ENCODE results near the gene PRPF39.

PRPF39 gene

DNA sequence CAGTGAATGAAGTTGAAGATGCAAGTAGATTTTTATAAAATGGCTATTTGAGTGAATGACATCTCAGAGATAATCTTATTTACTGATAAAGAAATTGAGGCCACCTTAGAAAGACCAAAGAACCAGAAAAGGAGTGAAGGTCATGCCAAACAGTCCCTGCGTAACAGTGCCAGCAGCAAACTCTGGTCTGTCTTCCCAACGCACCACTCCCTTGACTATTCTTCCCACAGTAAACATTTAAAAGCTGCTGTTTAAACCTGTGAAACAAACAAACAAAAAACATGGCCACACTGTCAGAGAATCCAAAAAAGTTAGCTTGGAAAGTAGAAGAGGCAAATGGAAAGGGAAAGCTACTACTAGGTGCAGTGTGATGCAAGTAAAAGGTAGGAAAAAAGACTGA lies 1.5 kb upstream of the PRPF39 start:
- no peak for DNase-seq

DNA sequence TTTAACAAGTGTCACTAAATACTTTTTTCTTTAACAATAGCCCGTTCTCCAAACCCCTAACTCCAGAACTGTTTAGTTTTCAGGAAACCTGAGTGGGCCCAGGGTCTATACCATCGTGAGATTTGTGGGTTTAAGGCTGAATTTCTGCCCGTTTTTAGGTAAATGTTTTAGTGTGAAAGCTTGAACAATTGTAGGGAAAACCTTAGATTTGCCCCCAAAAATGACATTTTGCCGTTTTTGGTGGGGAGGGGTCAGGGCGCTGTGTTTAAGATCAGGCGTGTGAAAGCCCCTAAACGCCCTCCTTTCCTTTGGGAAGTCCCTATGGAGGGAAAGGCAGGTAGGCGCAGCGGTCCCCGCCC lies 320 bp upstream of the PRPF39 start:
- no peak for DNase-seq

DNA sequence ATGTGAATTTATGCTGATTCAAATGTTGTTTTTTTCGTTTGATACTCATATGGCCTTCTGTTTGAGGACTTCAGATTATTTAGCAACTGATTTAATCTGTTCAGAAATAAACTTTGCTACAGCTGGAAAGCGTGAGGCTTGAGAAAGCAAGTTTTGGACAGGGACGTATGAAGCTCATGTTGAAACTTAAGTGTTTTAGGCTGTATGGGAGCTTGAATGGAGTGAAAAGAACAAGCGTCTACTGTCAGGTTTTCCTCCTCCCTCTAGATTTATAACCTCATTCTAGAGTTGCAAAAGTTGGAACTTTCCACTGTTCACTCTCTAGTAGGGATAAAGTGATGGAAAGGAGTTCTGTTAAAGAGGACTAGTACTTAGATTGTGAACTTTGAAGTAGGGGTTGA lies 1.0 kb downstream of the PRPF39 start:
- no peak for DNase-seq

DNA sequence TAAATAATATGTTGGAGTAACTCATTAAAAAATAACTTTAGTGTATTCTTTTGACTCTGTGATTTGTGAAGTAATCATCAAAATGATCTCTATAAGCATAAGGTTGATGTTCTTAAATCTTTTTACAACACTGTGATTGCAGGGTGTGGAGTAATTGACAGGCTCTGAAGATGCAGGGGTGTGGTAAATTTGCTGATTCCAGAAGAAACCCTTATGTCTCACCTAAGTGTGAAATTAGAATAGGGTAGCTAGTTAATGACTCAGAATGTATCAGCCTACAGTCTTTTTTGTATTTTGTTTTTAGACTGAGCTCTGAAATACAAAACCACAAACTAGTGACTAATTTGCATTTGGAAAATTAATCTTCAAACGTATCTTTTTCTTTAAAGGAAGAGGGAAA lies 5.9 kb downstream of the PRPF39 start:
- DNase-seq, result no peak

DNA sequence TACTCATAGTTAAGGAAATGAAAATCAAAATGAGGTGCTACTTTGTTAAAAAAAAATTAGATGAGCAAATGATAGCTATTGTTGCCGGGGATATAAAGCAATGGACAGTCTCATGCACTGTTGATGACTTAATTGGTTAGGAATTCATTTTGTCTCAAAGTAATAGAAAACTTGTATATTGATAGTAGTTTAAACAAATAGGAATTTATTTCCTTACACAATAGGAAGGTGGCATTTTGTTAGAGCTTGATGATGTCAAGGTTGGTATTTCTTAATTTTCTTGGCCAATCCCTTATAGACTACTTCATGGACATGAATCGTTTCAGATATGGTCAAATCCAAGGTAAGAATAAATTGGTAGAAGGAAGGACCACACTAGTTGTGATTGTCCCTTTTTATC lies 7.8 kb downstream of the PRPF39 start:
- DNase-seq, result no peak

DNA sequence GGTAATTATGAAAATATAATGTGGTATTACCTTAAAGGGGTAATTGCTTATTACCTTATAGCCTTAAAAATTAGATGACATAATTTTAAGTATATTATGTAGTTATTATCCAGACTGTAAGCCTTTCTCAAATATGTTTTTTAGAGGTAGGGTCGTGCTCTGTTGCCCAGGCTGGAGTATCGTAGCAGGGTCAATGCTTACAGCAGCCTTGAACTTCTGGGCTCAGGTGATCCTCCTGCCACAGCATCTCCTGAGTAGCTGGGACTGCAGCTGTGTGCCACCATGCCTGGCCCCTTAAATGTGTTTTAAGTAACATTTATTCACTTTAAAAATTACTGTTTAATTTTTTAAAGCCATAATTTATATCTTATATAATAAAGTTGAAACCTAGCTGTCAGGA lies 10.4 kb downstream of the PRPF39 start:
- no peak for DNase-seq

DNA sequence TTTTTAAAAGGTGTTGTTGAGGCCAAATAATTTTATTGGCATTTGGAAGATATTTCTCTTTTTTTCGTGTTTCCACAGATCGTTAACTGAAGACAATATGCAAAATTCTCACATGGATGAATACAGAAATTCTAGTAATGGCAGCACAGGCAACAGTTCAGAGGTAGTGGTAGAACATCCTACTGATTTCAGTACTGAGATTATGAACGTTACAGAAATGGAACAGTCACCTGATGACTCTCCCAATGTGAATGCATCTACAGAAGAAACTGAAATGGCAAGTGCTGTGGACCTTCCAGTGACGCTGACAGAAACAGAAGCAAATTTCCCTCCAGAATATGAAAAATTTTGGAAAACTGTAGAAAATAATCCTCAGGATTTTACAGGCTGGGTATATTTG lies 11.2 kb downstream of the PRPF39 start:
- no peak for DNase-seq

DNA sequence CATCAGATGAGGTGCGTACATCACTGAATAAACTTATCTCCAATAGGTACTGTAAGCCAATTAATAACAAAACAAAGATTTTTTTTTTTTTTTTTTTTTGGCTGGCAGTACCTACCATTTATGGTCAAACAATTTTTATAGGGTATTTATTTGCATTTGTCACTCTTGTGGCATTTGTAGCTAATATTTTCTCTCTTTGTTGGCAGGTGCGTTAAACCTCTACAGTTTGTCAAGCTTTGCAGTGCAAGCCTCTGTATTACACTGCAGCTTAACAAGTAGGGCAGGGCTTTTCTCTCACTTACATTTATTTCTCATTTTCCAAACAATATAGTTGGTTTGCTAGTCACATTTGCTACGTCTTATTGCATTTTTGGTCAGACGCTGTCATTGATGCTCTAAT lies 12.3 kb downstream of the PRPF39 start:
- no peak for DNase-seq

DNA sequence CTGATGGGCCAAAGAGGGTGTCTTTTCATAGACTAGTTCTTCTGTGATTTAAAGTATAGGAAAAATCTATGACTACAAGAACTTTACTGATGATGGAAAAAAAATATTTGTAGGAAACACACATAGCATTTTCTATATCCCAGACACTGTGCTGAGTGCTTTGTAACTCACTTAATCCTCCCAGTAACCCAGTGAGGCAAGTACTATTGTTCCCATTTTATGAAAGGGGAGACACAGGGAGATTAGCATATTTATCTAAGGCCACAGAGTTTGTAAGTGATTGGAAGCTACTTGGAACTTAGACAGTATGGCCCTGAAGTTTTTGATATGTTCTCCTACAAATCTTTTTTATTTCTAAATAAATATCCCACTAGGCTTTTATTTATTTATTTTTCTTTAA lies 19.9 kb downstream of the PRPF39 start:
- DNase-seq, result no peak

DNA sequence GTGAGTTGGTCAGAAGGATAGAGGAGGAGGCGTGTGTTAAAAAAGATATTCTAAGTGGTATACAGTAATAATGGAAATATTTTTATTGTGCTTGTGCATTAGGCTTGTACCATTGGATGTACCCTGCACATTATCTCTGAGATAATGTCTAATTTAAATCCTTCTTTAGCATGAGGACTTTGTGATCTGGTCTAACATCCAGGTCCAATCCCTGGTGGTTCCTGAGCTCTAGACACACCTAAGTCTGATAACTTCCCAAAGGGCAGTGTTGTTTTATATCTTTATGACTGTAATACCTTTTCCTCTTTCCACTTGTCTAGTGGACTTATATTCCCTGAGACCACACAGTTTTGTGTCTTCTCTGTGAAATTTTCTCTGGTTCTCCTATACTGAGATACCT lies 20.6 kb downstream of the PRPF39 start:
- DNase-seq, result no peak

DNA sequence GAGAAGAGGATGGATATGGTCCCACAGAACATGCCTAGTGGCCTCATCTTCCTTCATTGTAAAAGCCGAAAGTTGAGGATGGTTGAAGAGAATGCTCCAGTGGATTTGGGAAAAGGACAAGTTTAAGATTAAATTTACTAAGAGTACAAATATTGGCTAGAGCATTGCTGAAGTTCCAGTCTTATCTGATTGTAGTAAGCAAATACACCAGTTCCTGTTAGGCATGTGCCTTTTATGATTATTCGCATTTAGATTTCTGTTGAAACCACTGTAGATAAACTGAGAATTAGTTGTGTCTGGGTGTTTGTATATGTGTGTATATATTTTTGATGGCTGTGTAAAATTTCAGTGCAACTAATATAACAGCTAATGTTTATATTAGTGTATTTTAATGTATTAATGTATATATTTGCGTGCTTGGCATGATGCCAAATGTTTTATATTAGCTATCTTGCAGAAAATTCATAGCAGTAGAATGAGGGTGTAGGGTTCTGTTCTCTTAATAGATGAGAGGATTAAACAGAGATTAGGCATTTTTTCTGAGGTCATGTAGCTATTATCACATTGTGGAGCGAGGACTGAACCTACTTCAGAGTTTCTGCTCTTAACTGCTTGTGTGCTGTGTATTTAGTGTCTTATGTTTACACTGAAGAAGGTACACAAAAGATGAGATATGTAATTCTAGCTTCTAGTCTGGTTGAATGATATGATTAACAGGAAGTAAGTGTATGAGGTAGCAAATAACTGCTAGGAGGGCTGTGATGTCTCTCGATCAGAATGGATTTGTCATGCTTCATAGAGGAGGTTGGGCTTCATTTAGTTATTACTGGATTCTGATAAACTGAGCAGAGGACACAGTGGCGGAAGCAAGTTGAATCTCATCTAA lies 29.2 kb downstream of the PRPF39 start:
- DNase-seq, result no peak

DNA sequence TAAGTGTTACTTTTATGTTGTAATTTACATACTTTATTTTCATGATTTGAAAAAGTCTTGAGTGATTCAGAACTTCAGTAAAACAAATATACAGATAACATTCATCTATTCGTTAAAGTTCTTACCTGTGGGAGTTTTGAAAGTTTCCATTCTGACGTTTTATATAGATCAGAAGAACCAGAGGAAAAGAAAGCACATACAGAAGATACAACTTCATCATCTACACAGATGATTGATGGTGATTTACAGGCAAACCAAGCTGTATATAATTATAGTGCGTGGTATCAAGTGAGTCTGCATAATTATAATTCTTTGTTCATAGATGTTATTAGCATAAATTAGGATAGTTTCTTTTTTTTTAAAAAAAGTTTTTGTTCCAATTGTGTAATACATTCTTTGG lies 30.4 kb downstream of the PRPF39 start:
- no peak for DNase-seq

DNA sequence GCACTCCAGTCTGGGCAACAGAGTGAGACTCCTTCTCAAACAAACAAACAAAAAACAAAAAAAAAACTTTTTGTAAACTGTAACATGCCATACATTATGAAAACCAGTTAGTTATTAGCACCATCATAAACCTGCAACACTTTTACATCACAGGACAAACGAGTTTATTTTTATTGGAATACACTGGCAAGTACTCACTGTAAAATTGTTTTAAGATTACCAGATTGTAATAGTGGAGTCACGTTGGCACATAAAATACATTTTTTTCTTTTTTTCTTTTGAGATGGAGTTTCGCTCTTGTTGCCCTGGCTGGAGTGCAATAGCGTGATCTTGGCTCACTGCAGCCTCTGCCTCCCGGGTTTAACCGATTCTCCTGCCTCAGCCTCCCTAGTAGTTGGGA lies 34.7 kb downstream of the PRPF39 start:
- no peak for DNase-seq

DNA sequence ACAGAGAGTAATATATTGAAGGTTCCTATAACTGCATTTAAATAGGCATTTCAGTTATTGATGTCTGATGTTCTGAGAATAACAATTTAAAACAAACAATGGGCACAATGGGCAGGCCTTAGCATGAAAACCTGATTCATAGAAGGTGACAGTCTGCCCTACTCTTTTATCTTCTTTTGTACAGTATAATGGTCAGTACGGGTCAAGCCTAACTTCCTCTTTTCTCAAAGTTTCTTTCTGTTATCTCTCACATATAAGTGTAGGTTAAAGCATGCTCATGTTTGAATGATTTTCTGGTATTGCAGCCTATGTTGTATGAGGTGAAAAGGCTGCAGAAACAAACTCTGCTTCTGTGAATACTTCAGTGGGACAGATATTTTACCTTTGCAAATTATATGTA lies 36.2 kb downstream of the PRPF39 start:
- DNase-seq, result no peak

DNA sequence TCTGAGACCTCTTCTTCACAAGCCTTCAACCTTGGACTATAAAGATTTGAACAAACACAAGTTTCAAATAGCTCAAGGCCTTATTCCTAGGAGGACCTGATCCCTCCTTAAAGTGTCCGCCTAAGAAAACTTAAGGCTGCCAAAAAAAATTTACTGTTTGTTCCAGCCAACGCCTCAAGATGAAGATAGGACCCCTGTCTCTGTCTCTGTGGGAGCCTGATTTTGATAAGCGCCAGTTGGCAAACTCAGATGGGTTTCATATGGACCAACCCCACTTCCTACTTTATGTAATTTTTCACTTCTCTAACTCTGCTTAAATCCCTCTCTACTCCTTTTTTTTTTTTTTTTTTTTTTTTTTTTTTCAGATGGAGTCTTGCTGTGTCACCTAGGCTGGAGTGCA lies 39.4 kb downstream of the PRPF39 start:
- DNase-seq, result no peak

DNA sequence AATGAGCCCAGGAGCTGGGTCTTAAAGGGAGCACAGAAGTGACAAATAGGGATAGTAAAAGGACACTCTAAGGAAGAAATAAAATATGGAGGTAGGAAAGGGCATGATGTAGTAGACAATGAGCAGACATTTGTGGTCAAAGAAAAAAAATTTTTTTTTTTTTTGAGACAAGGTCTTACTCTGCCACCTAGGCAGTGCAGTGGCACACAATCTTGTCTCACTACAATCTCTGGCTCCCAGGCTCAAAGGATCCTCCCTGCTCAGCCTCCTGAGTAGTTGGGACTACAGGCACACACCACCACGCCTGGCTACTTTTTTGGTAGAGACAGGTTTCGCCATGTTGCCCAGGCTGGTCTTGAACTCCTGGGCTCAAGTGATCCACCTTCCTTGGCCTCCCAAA lies 41.8 kb downstream of the PRPF39 start:
- DNase-seq, result no peak

DNA sequence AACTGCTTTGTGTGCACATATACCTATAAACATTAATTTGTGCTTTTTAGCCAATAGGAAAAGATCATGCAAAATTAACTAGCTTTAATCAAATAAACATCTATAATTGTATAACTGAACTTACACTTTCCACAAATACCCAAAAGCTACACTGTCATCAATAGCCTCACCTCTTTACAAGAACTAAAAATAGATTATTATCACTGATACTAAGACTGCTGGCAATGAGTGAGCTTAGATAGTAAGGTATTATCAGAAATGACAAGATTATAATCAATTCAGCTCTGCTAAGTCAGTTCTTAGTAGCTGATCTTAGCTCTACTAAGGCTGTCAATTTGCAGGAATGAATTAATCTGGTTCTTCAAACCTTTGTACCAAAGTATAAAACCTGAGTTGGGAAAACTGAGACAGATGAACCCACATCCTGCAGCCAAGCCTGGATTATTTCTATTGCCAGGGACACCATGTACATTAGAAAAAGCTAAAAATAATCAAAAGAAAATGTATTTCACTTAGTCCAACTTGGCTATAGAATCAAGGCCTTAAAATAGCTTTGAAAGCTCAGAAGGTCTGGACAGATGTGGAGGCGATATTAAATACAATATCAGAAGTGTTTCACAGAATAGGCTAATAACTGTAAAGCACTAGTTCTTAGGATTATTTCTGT lies 45.2 kb downstream of the PRPF39 start:
- DNase-seq, result no peak

DNA sequence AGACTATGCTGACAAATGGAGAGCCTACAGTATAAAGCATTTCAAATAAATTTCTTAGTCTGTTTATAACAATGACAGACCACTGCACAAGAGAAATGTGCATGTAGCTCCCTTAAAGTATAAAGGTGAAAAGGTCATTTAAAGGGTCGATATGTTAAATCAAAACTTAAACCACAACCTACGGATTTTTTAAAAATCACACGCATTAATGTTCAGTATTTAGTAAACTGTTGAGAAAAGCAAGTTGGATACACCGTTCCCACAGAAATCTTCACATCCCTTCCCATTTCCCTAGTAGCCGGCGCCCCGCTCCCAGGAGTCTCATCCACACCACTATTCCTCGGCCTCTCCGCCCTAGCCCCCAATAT lies 49.8 kb downstream of the PRPF39 start:
- no peak for DNase-seq

DNA sequence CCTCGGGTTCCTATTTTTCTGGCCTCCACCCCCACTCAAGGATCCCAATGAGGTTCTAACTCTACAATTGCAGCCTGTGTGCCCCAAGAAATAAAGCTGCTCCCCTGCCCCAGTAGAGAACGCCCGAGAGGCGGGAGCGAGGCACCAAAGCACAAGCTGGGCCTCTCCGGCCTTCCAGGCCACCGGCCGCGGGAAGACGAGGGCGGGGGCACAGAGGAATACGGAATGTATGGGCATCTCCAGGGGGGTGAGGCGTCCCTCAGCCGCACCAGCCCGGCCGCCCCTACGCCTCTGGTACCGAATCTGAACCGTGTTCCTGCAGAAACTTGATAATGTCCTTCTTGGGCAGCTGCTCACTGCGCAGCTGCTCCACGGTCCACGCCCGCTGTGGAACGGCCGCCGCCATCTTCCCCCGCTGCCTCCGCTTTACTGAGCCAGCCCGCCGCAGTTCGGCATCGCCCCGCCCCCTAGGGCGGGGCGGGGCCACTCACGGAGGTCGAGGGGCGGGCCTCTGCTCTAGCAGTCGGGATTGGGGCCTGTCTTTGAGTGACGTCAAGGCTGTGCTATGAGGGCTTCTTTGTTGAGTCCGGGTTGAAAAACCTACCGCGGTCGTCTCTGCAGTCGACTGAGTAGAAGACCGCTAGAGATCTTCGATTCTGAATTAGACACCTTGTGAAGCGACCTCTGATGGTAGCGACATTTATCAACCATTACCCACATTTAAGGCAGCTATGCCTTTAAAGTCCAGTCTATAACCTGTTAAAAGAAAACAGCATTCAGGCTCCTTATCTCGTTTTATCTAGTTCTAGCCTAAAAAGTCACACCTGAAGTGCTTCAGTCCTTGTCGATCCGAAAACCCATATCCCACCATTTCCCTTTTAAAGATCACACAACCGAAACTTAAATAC lies 50.4 kb downstream of the PRPF39 start, which contains the start of gene FKBP3:
FKBP3 (minus strand) TSS at position 431 of the 908 bp plus-strand sequence; CDS start at position 406, 25 bp downstream.
- peak; percentile 96 for DNase-seq

DNA sequence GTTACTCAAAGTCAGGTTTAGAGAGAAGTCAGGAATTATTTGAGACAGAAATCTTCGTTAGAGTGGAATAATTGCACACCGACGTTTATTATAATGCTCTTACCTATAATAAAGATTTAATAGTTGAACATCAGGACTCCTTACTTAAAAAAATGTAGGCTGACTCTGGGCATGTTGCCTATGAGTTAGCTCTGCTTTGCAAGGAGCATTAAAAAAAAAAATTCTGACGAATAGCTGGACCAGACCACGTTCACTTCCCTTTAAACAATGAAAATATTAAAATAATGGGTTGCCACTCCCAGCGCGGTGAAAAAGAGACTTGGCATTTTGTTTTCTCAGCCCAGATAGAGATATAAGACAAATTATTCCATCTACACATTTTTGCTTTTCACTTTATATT lies 51.2 kb downstream of the PRPF39 start:
- DNase-seq, result no peak

DNA sequence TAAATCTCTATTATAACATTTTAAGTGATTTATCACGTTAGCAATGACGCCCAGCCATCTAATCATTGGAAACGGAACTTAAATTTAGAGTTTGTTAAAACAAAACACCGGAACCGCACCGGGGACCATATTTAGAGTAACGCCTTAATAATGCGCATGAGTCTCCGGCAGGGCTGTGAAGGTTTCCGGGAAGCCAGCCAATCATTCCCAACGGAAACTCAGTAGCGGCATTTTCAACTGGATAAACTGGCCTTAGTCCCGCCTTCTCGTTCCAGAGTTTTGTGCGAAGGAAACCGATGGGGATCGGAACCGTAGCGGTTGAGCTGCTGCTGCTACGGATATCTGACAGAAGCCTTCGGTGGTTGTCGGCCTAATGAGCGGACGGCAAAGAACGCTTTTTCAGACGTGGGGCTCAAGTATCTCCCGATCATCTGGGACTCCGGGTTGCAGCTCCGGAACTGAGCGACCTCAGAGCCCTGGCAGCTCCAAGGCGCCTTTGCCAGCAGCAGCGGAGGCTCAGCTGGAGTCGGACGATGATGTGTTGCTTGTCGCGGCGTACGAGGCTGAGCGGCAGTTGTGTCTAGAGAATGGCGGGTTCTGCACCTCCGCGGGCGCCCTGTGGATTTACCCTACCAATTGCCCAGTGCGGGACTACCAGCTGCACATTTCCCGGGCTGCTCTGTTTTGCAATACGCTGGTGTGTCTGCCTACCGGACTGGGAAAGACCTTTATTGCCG lies 51.9 kb downstream of the PRPF39 start, which contains the start of gene FANCM:
FANCM (plus strand) TSS at position 272 of the 737 bp plus-strand sequence; CDS start at position 374, 102 bp downstream.
- peak; percentile 96 for DNase-seq

DNA sequence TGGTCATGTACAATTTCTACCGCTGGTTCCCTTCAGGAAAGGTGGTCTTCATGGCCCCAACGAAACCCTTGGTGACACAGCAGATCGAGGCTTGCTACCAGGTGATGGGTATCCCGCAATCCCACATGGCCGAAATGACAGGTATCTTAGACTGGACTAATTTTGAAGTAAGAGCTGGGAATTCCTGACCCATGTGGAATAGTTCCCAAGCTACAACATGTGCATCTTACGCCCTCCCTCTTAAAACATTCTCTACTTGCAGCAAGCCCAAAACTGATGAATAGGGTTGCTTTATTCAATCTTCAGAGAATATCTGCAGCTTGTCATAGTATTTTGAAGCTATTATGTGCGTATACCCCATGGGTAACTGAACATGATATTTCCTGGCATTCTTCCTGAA lies 52.5 kb downstream of the PRPF39 start:
- no peak for DNase-seq
